Measurements from ENCODE around the gene JAG1.
"Not testable (repeated sequence)": the region's sequence is repeated elsewhere in the genome, so short reads cannot be mapped to it uniquely, and the experiment has no call there.

JAG1 gene

GRCh38 chr20:10636326-10636818 lies 37.4 kb downstream of the JAG1 start:
- DNase-seq (ENCODE audit: low spot score): no peak

- no peak for DNase-seq (ENCODE audit: low spot score)
Observed at GRCh38 chr20:10635476-10636208, 38.2 kb downstream of the JAG1 start.

- no peak for DNase-seq (ENCODE audit: low spot score)
Observed at GRCh38 chr20:10634683-10635411, 39.0 kb downstream of the JAG1 start.

GRCh38 chr20:10634211-10634610 lies 39.6 kb downstream of the JAG1 start:
- no peak for DNase-seq (ENCODE audit: low spot score)

GRCh38 chr20:10633718-10634117 lies 40.1 kb downstream of the JAG1 start:
- DNase-seq (ENCODE audit: low spot score): no peak

GRCh38 chr20:10632721-10633509 lies 40.9 kb downstream of the JAG1 start:
- DNase-seq (ENCODE audit: low spot score): no peak

GRCh38 chr20:10631126-10631525 lies 42.7 kb downstream of the JAG1 start:
- DNase-seq (ENCODE audit: low spot score): no peak

GRCh38 chr20:10629946-10630650 lies 43.7 kb downstream of the JAG1 start:
- no peak for DNase-seq (ENCODE audit: low spot score)

- no peak for DNase-seq (ENCODE audit: low spot score)
Observed at GRCh38 chr20:10626896-10627295, 46.9 kb downstream of the JAG1 start.

- no peak for DNase-seq (ENCODE audit: low spot score)
Observed at GRCh38 chr20:10625641-10626040, 48.2 kb downstream of the JAG1 start.

GRCh38 chr20:10622657-10623418 lies 51.0 kb downstream of the JAG1 start:
- no peak for DNase-seq (ENCODE audit: low spot score)

- no peak for DNase-seq (ENCODE audit: low spot score)
Observed at GRCh38 chr20:10621149-10621548, 52.6 kb downstream of the JAG1 start.

GRCh38 chr20:10619427-10619826 lies 54.4 kb downstream of the JAG1 start:
- DNase-seq (ENCODE audit: low spot score): no peak

- DNase-seq (ENCODE audit: low spot score): no peak
Observed at GRCh38 chr20:10618611-10619245, 55.1 kb downstream of the JAG1 start.

- not testable (repeated sequence) for DNase-seq (ENCODE audit: low spot score)
Observed at GRCh38 chr20:10617549-10618133, 56.2 kb downstream of the JAG1 start.

GRCh38 chr20:10616212-10616611 lies 57.6 kb downstream of the JAG1 start:
- no peak for DNase-seq (ENCODE audit: low spot score)

GRCh38 chr20:10613911-10614310 lies 59.9 kb downstream of the JAG1 start:
- DNase-seq (ENCODE audit: low spot score): no peak

- DNase-seq (ENCODE audit: low spot score): not testable (repeated sequence)
Observed at GRCh38 chr20:10613426-10613825, 60.4 kb downstream of the JAG1 start.

GRCh38 chr20:10611357-10611756 lies 62.4 kb downstream of the JAG1 start:
- DNase-seq (ENCODE audit: low spot score): peak; percentile 72

- no peak for DNase-seq (ENCODE audit: low spot score)
Observed at GRCh38 chr20:10610251-10610650, 63.5 kb downstream of the JAG1 start.
